HEK293 (cell line): ENCODE measurements around the gene FBH1.
"Not testable (repeated sequence)": the region's sequence is repeated elsewhere in the genome, so short reads cannot be mapped to it uniquely, and the experiment has no call there.

Source experiments
- CTCF ChIP-seq: fragments of 450-650 bp; formaldehyde crosslinking; IDR thresholded peaks from 2 replicates; pipeline ENCODE4 v1.5.1; 2016; ENCODE audit warnings: missing biosample characterization, missing genetic modification characterization
- REST ChIP-seq: fragments of 450-650 bp; formaldehyde crosslinking; IDR thresholded peaks from 2 replicates; pipeline ENCODE4 v1.5.1; 2016; ENCODE audit warnings: missing biosample characterization, missing genetic modification characterization
- TRIM28 ChIP-seq: IDR thresholded peaks from 2 replicates; pipeline ENCODE4 v1.6.1; 2011; ENCODE audit warnings: low read length, control low read depth, borderline replicate concordance
- WT1 ChIP-seq: fragments of 450-650 bp; formaldehyde crosslinking; IDR thresholded peaks from 2 replicates; pipeline ENCODE4 v1.5.1; 2016; ENCODE audit warnings: missing biosample characterization, missing genetic modification characterization
- YY1 ChIP-seq: fragments of 450-650 bp; formaldehyde crosslinking; IDR thresholded peaks from 2 replicates; pipeline ENCODE4 v1.5.1; 2018; ENCODE audit warnings: missing biosample characterization, missing genetic modification characterization
- ZBTB20 ChIP-seq: fragments of 450-650 bp; formaldehyde crosslinking; IDR thresholded peaks from 2 replicates; pipeline ENCODE4 v1.5.1; 2016; ENCODE audit warnings: missing biosample characterization, missing genetic modification characterization
- ZBTB8A ChIP-seq: fragments of 450-650 bp; formaldehyde crosslinking; IDR thresholded peaks from 2 replicates; pipeline ENCODE4 v1.5.1; 2016; ENCODE audit warnings: missing biosample characterization, missing genetic modification characterization
- ZNF174 ChIP-seq: fragments of 450-650 bp; formaldehyde crosslinking; IDR thresholded peaks from 2 replicates; pipeline ENCODE4 v1.5.0; 2017; ENCODE audit warnings: missing biosample characterization, mild to moderate bottlenecking, missing genetic modification characterization
- ZNF2 ChIP-seq: fragments of 450-650 bp; formaldehyde crosslinking; IDR thresholded peaks from 2 replicates; pipeline ENCODE4 v1.5.1; 2016; ENCODE audit warnings: missing biosample characterization, missing genetic modification characterization
- ZNF350 ChIP-seq: fragments of 450-650 bp; formaldehyde crosslinking; IDR thresholded peaks from 2 replicates; pipeline ENCODE4 v1.5.0; 2017; ENCODE audit warnings: missing biosample characterization, mild to moderate bottlenecking, missing genetic modification characterization
- ZNF394 ChIP-seq: fragments of 450-650 bp; formaldehyde crosslinking; IDR thresholded peaks from 2 replicates; pipeline ENCODE4 v1.5.1; 2016; ENCODE audit warnings: missing biosample characterization, missing genetic modification characterization, mild to moderate bottlenecking, moderate library complexity, borderline replicate concordance
- ZNF791 ChIP-seq: fragments of 450-650 bp; formaldehyde crosslinking; IDR thresholded peaks from 2 replicates; pipeline ENCODE4 v1.5.1; 2016; ENCODE audit warnings: missing biosample characterization, missing genetic modification characterization

DNA sequence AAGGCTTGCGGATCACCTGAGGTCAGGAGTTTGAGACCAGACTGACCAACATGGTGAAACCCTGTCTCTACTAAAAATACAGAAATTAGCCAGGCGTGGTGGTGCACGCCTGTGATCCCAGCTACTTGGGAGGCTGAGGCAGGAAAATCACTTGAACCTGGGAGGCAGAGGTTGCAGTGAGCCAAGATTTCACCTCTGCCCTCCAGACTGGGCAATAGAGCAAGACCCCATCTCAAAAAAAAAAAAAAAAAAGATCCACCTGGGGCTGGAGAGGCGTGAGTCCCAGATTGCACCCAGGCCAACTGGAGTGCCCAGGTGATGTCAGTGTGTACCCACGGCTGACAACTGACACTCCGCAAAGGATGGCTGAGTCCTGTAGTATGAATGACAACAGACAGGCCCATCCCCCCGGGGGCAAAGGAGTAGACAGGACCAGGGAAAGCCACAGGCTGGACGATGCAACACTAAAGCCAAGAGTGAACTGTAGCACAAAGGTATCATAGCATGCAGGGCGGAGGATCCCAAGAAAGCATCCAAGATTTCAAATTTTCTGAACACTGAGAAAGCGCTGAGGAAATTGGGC, 72.4 kb downstream of the FBH1 start:
- not testable (repeated sequence) for TF ChIP-seq ZNF791 (tag by site-specific recombination); WT1 (tag by site-specific recombination); REST (tag by site-specific recombination); YY1 (tag by site-specific recombination); ZNF174 (tag by site-specific recombination); CTCF; ZBTB8A; ZBTB20 (tag by site-specific recombination); TRIM28; ZNF350; ZNF394 (tag by site-specific recombination); ZNF2
